ENCODE results near the gene KDM4C.

DNA sequence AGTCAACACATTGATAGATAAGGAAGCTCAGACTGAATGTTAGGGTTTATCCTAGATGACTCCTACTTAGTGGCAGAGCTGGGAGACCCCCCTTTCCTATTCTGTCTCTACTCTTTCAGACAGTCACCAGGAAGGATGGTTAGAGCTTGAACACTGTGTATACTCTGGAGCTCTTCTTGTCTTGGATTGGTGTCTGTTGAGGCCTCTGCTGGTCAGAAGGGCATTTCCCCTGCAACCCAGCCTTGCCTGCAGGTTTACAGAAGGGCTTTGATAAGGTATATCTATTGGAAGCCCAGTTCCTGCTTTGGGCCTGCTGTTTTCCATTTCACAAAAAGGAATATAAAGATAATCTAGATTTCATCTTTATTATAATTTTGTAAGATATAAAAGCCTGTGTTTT, 71.8 kb downstream of the KDM4C start:
- TF ChIP-seq RCOR1 (IDR thresholded peaks at IDR 0.05; ENCODE audit: insufficient replicate concordance, low read length), result no peak
- TF ChIP-seq, protein P1, sequence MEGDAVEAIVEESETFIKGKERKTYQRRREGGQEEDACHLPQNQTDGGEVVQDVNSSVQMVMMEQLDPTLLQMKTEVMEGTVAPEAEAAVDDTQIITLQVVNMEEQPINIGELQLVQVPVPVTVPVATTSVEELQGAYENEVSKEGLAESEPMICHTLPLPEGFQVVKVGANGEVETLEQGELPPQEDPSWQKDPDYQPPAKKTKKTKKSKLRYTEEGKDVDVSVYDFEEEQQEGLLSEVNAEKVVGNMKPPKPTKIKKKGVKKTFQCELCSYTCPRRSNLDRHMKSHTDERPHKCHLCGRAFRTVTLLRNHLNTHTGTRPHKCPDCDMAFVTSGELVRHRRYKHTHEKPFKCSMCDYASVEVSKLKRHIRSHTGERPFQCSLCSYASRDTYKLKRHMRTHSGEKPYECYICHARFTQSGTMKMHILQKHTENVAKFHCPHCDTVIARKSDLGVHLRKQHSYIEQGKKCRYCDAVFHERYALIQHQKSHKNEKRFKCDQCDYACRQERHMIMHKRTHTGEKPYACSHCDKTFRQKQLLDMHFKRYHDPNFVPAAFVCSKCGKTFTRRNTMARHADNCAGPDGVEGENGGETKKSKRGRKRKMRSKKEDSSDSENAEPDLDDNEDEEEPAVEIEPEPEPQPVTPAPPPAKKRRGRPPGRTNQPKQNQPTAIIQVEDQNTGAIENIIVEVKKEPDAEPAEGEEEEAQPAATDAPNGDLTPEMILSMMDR (conservative IDR thresholded peaks at IDR 0.05; ENCODE audit: low read depth, low read length), result no peak
- TF ChIP-seq SMC3 (IDR thresholded peaks at IDR 0.05; ENCODE audit: low read depth, low read length), result no peak
- TF ChIP-seq, protein P2, sequence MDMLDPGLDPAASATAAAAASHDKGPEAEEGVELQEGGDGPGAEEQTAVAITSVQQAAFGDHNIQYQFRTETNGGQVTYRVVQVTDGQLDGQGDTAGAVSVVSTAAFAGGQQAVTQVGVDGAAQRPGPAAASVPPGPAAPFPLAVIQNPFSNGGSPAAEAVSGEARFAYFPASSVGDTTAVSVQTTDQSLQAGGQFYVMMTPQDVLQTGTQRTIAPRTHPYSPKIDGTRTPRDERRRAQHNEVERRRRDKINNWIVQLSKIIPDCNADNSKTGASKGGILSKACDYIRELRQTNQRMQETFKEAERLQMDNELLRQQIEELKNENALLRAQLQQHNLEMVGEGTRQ (IDR thresholded peaks at IDR 0.05; ENCODE audit: low read depth, low read length), result no peak
- no peak for TF ChIP-seq RAD21 (IDR thresholded peaks at IDR 0.05; ENCODE audit: low read length)
- no peak for TF ChIP-seq POLR2A (IDR thresholded peaks at IDR 0.05; ENCODE audit: low read depth, low read length)
- no peak for TF ChIP-seq FOS (IDR thresholded peaks at IDR 0.05; ENCODE audit: low read depth, low read length)
- TF ChIP-seq, protein P3, sequence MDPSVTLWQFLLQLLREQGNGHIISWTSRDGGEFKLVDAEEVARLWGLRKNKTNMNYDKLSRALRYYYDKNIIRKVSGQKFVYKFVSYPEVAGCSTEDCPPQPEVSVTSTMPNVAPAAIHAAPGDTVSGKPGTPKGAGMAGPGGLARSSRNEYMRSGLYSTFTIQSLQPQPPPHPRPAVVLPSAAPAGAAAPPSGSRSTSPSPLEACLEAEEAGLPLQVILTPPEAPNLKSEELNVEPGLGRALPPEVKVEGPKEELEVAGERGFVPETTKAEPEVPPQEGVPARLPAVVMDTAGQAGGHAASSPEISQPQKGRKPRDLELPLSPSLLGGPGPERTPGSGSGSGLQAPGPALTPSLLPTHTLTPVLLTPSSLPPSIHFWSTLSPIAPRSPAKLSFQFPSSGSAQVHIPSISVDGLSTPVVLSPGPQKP (IDR thresholded peaks at IDR 0.05; ENCODE audit: borderline replicate concordance, low read depth, low read length), result no peak
- no peak for TF ChIP-seq MAZ (IDR thresholded peaks at IDR 0.05; ENCODE audit: borderline replicate concordance, low read depth, low read length)
- TF ChIP-seq MAFK (IDR thresholded peaks at IDR 0.05; ENCODE audit: low read depth, low read length), result no peak
